CD14-positive monocyte (primary cell): ENCODE data around the gene MEAF6. TPM values are rescaled to one million over a fixed set of nuclear protein-coding genes. Genes with fewer than 3 reads are reported as not detected.

Source experiments
- DNase-seq, 3 donors: peaks; one replicate each; pipeline ENCODE4 v3.0.0-alpha.2; 2011 to 2022
- H2AFZ ChIP-seq: 2 replicates; pipeline ENCODE4 v1.6.0; 2012; ENCODE audit warnings: mild to moderate bottlenecking, low read depth, low read length, inconsistent platforms; ENCODE audit not compliant: insufficient read depth, poor library complexity, severe bottlenecking
- H3K27ac ChIP-seq, 2 donors: 1 replicate in 1 of 2; 2 replicates in 1 of 2; pipeline ENCODE4 v1.5.1; 2012 to 2013; ENCODE audit warnings: low read length in 2 of 2, control low read depth in 1 of 2, inconsistent platforms in 1 of 2, low read depth in 1 of 2, mild to moderate bottlenecking in 1 of 2
- H3K27me3 ChIP-seq, 2 donors: one replicate each; pipeline versions ENCODE4 v1.6.0 to v1.6.1; 2011 to 2013; ENCODE audit warnings: low read length in 2 of 2; ENCODE audit not compliant: control insufficient read depth in 2 of 2, insufficient read depth in 2 of 2
- H3K36me3 ChIP-seq, 2 donors: replicated peaks in 1 of 2; 1 replicate in 1 of 2; 2 replicates in 1 of 2; pipeline versions ENCODE4 v1.5.1 to v1.6.1; 2012 to 2013; ENCODE audit warnings: low read length in 2 of 2, control low read depth in 1 of 2, inconsistent platforms in 1 of 2, mild to moderate bottlenecking in 1 of 2; ENCODE audit not compliant: insufficient read depth in 2 of 2, control insufficient read depth in 1 of 2
- H3K4me1 ChIP-seq, 2 donors: 1 replicate in 1 of 2; 2 replicates in 1 of 2; pipeline versions ENCODE4 v1.5.1 to v1.6.1; 2012 to 2013; ENCODE audit warnings: low read length in 2 of 2, control low read depth in 1 of 2, inconsistent platforms in 1 of 2, mild to moderate bottlenecking in 1 of 2, moderate library complexity in 1 of 2; ENCODE audit not compliant: insufficient read depth in 2 of 2, control insufficient read depth in 1 of 2
- H3K4me2 ChIP-seq: replicated peaks from 2 replicates; pipeline ENCODE3; 2012; ENCODE audit warnings: low read length, moderate library complexity, mild to moderate bottlenecking; ENCODE audit not compliant: poor library complexity, severe bottlenecking; ENCODE audit errors: extremely low read depth
- H3K4me3 ChIP-seq, 3 experiments: fragments of 200-600 bp in 1 of 3; sonication (generic) in 1 of 3; replicated peaks in 1 of 3; 1 replicate in 2 of 3; 2 replicates in 1 of 3; pipeline ENCODE4 v1.5.1; 2011 to 2013; ENCODE audit warnings: low read length in 3 of 3, mild to moderate bottlenecking in 3 of 3, control low read depth in 2 of 3, low read depth in 2 of 3, inconsistent platforms in 1 of 3, moderate library complexity in 1 of 3
- H3K79me2 ChIP-seq: 2 replicates; pipeline ENCODE4 v1.6.0; 2012; ENCODE audit warnings: mild to moderate bottlenecking, control low read depth, inconsistent platforms, low read length, moderate library complexity; ENCODE audit not compliant: insufficient read depth
- H3K9ac ChIP-seq: 2 replicates; pipeline ENCODE4 v1.6.0; 2017; ENCODE audit warnings: low read length, mild to moderate bottlenecking; ENCODE audit not compliant: insufficient read depth, poor library complexity, severe bottlenecking
- H3K9me3 ChIP-seq, 2 donors: replicated peaks in 1 of 2; 1 replicate in 1 of 2; 2 replicates in 1 of 2; pipeline versions ENCODE4 v1.5.1 to v1.6.1; 2012 to 2013; ENCODE audit warnings: low read length in 2 of 2, control low read depth in 1 of 2; ENCODE audit not compliant: control insufficient read depth in 1 of 2, insufficient read depth in 1 of 2
- H4K20me1 ChIP-seq: 2 replicates; pipeline ENCODE4 v1.6.0; 2012; ENCODE audit warnings: mild to moderate bottlenecking, low read length, control low read depth, moderate library complexity; ENCODE audit not compliant: insufficient read depth
- H3K27ac Mint-ChIP-seq, 7 donors: one replicate each; pipeline ENCODE4 v1.8.0; 2020; ENCODE audit warnings: mild to moderate bottlenecking in 7 of 7, mixed read lengths in 7 of 7, moderate library complexity in 6 of 7, inconsistent platforms in 2 of 7
- H3K27me3 Mint-ChIP-seq, 3 donors: one replicate each; pipeline ENCODE4 v1.8.0; 2021 to 2022; ENCODE audit warnings: low read depth in 3 of 3, mild to moderate bottlenecking in 3 of 3, mixed read lengths in 3 of 3, moderate library complexity in 3 of 3, inconsistent platforms in 1 of 3
- H3K36me3 Mint-ChIP-seq, 2 donors: one replicate each; pipeline ENCODE4 v1.8.0; 2020; ENCODE audit warnings: mixed read lengths in 2 of 2, inconsistent platforms in 1 of 2, mild to moderate bottlenecking in 1 of 2
- H3K4me1 Mint-ChIP-seq: one replicate; pipeline ENCODE4 v1.8.0; 2020; ENCODE audit warnings: mild to moderate bottlenecking, mixed read lengths
- H3K4me3 Mint-ChIP-seq, 2 donors: one replicate each; pipeline ENCODE4 v1.8.0; 2020; ENCODE audit warnings: mild to moderate bottlenecking in 2 of 2, mixed read lengths in 2 of 2, moderate library complexity in 1 of 2
- H3K9me3 Mint-ChIP-seq, 7 donors: one replicate each; pipeline ENCODE4 v1.8.0; 2020 to 2022; ENCODE audit warnings: mixed read lengths in 7 of 7, mild to moderate bottlenecking in 6 of 7, moderate library complexity in 6 of 7, inconsistent platforms in 2 of 7
- CTCF ChIP-seq: fragments of 200-600 bp; IDR thresholded peaks from one replicate; pipeline ENCODE4 v1.8.0; 2022; ENCODE audit warnings: antibody characterized with exemption, mild to moderate bottlenecking
- WGBS: methylation state at CpG from one replicate; pipeline ENCODE4 v1.1.5; 2013; ENCODE audit warnings: missing lambda C conversion rate; ENCODE audit not compliant: insufficient coverage; 5-methylcytosine and 5-hydroxymethylcytosine counted together
- intact Hi-C, 2 donors: fragments of 100-400 bp; cut with micrococcal nuclease; formaldehyde crosslinking; loops; one replicate each; pipeline versions ENCODE4 v1.15.0 to v1.15.1; 2023
- polyA plus RNA-seq, 3 donors: library from polyadenylated mRNA; depleted of rRNA in 1 of 3; unstranded in 2 of 3; stranded (reverse) in 1 of 3; fragments of 300-500 nt in 2 of 3; fragments of >200 nt in 1 of 3; fragmentation: Illumina TruSeq in 2 of 3; gene quantifications; 1 replicate in 2 of 3; 2 replicates in 1 of 3; pipeline ENCODE4 v1.2.3, GENCODE V29; 2012 to 2021

Gene MEAF6
- polyA plus RNA-seq, 3 donors, result 56.7 to 99.8 (median 79.2) TPM

- no peak for TF ChIP-seq CTCF
- peak overlapping the region; percentile 86 to 91 for H3K4me3 Mint-ChIP-seq
- no peaks in the 10 kb centered on the region for H3K27me3 ChIP-seq
- peaks cover 28 to 34% of the 10 kb centered on the region in 2 donors for H3K36me3 ChIP-seq
- peak overlapping the region; percentile 92 for H3K9ac ChIP-seq
- peaks cover 40 to 42% of the 10 kb centered on the region in 2 donors for H3K36me3 Mint-ChIP-seq
- H3K4me1 Mint-ChIP-seq, result peaks cover 78% of the 10 kb centered on the region
- 2% methylated on average over 5 of the region's 10 CpGs for WGBS
- H3K27me3 Mint-ChIP-seq, result peaks cover 2 to 9% (median 4%) of the 10 kb centered on the region in 3 donors
- no peak overlapping the region for H2AFZ ChIP-seq
- peaks cover 75% of the 10 kb centered on the region for H4K20me1 ChIP-seq
- peak overlapping the region; percentile 79 to 98 (median 91) for H3K4me3 ChIP-seq
- no peaks in the 10 kb centered on the region for H3K9me3 ChIP-seq
- H3K27ac Mint-ChIP-seq, result peak overlapping the region; percentile 95 to 99 (median 98)
- peak overlapping the region; percentile 98 for H3K4me2 ChIP-seq
- H3K79me2 ChIP-seq, result peaks cover 69% of the 10 kb centered on the region
- no peaks in the 10 kb centered on the region for H3K9me3 Mint-ChIP-seq
- intact Hi-C loops, result loop anchor here in 1 of 2 donors (10.0 kb wide), 1 partner anchor 1173 kb away; the partner anchor contains the start of gene SH3D21
- peak; percentile 77 to 97 (median 88) for DNase-seq
- peak overlapping the region; percentile 96 to 99 for H3K27ac ChIP-seq
- peaks cover 72 to 85% of the 10 kb centered on the region in 2 donors for H3K4me1 ChIP-seq
Observed at GRCh38 chr1:37477198-37477931, 37.2 kb downstream of the MEAF6 start.

GRCh38 chr1:37476460-37477197 is 37.9 kb downstream of the MEAF6 start:
- Histone ChIP-seq H3K36me3 (peaks cover 21 to 26% of the 10 kb centered on the region in 2 donors), H2AFZ (no peak overlapping the region), H3K27ac (peak overlapping the region; percentile 96 to 99), H3K4me3 (peak overlapping the region; percentile 79 to 98 (median 91)), H3K4me1 (peaks cover 80 to 92% of the 10 kb centered on the region in 2 donors), H3K79me2 (peaks cover 69% of the 10 kb centered on the region), H3K9me3 (no peaks in the 10 kb centered on the region), H3K27me3 (no peaks in the 10 kb centered on the region), H3K4me2 (peak overlapping the region; percentile 98), H3K9ac (peak overlapping the region; percentile 92), H4K20me1 (peaks cover 68% of the 10 kb centered on the region)
- peaks cover 35% of the 10 kb centered on the region in 2 donors for H3K36me3 Mint-ChIP-seq
- H3K4me3 Mint-ChIP-seq, result peak overlapping the region; percentile 86 to 91
- TF ChIP-seq CTCF, result no peak
- peak overlapping the region; percentile 93 to 99 (median 98) for H3K27ac Mint-ChIP-seq
- H3K4me1 Mint-ChIP-seq, result peaks cover 82% of the 10 kb centered on the region
- H3K27me3 Mint-ChIP-seq, result peaks cover 2 to 14% (median 7%) of the 10 kb centered on the region in 3 donors
- no peaks in the 10 kb centered on the region for H3K9me3 Mint-ChIP-seq
- peak in 2 of 3 donors; percentile 48 to 82 for DNase-seq
- intact Hi-C loops, result loop anchor here in 1 of 2 donors (10.0 kb wide), 1 partner anchor 1172 kb away; the partner anchor contains the start of gene SH3D21
- WGBS, result 0% methylated on average over 2 of the region's 5 CpGs
